K562 (cell line): ENCODE results near the gene PHF20. TPM values are rescaled to one million over a fixed set of nuclear protein-coding genes. Genes with fewer than 3 reads are reported as not detected.

Source experiments
- ATAC-seq: fragments of 200-7000 bp; cut with Tn5 transposase; 3 replicates; pipeline ENCODE4 v1.9.1; 2020; ENCODE audit warnings: moderate library complexity
- BruUV-seq: library from RNA; stranded (reverse); fragments of 400-500 nt; replicated peaks from 2 replicates; lab custom pipeline; 2021; lab: Mats Ljungman, UMichigan
- CTCF ChIA-PET: fragments of 300-600 bp; formaldehyde crosslinking; extraction: SDS; loops from one replicate; lab custom pipeline; 2021; ENCODE audit warnings: low intra/inter-chr PET ratio; lab: Yijun Ruan, JAX
- POLR2A ChIA-PET: fragments of 300-600, 350-650 bp; sonication (Branson Sonifier 250); formaldehyde crosslinking; extraction: SDS; loops from one replicate; lab custom pipeline; 2021; ENCODE audit warnings: antibody characterized with exemption, inconsistent platforms; lab: Yijun Ruan, JAX
- DNase-seq, 4 experiments: peaks; one replicate each; pipeline versions ENCODE4 v3.0.0 to v3.0.0-alpha.2; 2011 to 2018; ENCODE audit warnings: low spot score in 3 of 4, mixed read lengths in 3 of 4; ENCODE audit errors: extremely low read depth in 1 of 4
- FAIRE-seq: peaks from 2 replicates; lab custom pipeline; 2011; peaks lifted over from hg19 to GRCh38; lab: Jason Lieb, UNC
- H2AFZ ChIP-seq: 2 replicates; pipeline ENCODE4 v1.6.0; 2011; ENCODE audit warnings: low read depth, low read length, control low read depth, inconsistent platforms
- H3K27ac ChIP-seq: fragments of 200-600 bp; 3 replicates; pipeline ENCODE4 v1.8.0; 2011; ENCODE audit warnings: low read depth, mild to moderate bottlenecking, control low read depth, inconsistent platforms, low read length, moderate library complexity, mixed read lengths; ENCODE audit errors: extremely low read depth
- H3K27me3 ChIP-seq, 2 experiments: fragments of 300-600 bp in 1 of 2; 2 replicates in 1 of 2; 3 replicates in 1 of 2; pipeline versions ENCODE4 v1.6.0 to v1.8.0; 2011; ENCODE audit warnings: inconsistent platforms in 2 of 2, low read length in 2 of 2, mild to moderate bottlenecking in 1 of 2, mixed read lengths in 1 of 2, moderate library complexity in 1 of 2; ENCODE audit not compliant: control insufficient read depth in 2 of 2, insufficient read depth in 2 of 2
- H3K36me3 ChIP-seq: fragments of 300-600 bp; 3 replicates; pipeline ENCODE4 v1.8.0; 2011; ENCODE audit warnings: mild to moderate bottlenecking, low read length, inconsistent platforms; ENCODE audit not compliant: control insufficient read depth, insufficient read depth
- H3K4me1 ChIP-seq, 2 experiments: fragments of 200-600 bp in 1 of 2; replicated peaks in 1 of 2; 2 replicates in 1 of 2; 3 replicates in 1 of 2; pipeline versions ENCODE4 v1.5.1 to v1.8.0; 2011; ENCODE audit warnings: inconsistent platforms in 2 of 2, low read length in 2 of 2, mild to moderate bottlenecking in 1 of 2, mixed read lengths in 1 of 2, moderate library complexity in 1 of 2; ENCODE audit not compliant: control insufficient read depth in 2 of 2, insufficient read depth in 2 of 2
- H3K4me2 ChIP-seq: 2 replicates; pipeline ENCODE4 v1.6.1; 2011; ENCODE audit warnings: low read length, control low read depth, inconsistent platforms, mixed read lengths; ENCODE audit not compliant: insufficient read depth
- H3K4me3 ChIP-seq: fragments of 200-600 bp; sonication (generic), shearing (Covaris generic); 2 replicates; pipeline ENCODE4 v1.5.1; 2016; ENCODE audit warnings: control low read depth, inconsistent platforms
- H3K79me2 ChIP-seq: fragments of 200-600 bp; 3 replicates; pipeline ENCODE4 v1.8.0; 2011; ENCODE audit warnings: low read length, inconsistent platforms; ENCODE audit not compliant: control insufficient read depth, insufficient read depth
- H3K9ac ChIP-seq, 2 experiments: 2 replicates each; pipeline versions ENCODE4 v1.6.0 to v1.6.1; 2011; ENCODE audit warnings: low read depth in 2 of 2, low read length in 2 of 2, control low read depth in 1 of 2, inconsistent platforms in 1 of 2, mild to moderate bottlenecking in 1 of 2, mixed read lengths in 1 of 2; ENCODE audit not compliant: insufficient read depth in 1 of 2
- H3K9me1 ChIP-seq: one replicate; pipeline ENCODE4 v1.6.0; 2011; ENCODE audit warnings: inconsistent platforms, mild to moderate bottlenecking, low read length, moderate library complexity; ENCODE audit not compliant: control insufficient read depth, insufficient read depth
- H3K9me3 ChIP-seq: replicated peaks from 2 replicates; pipeline ENCODE4 v1.5.1; 2011; ENCODE audit warnings: low read depth, low read length, inconsistent platforms; ENCODE audit not compliant: control insufficient read depth, insufficient read depth
- H4K20me1 ChIP-seq: replicated peaks from 2 replicates; pipeline ENCODE4 v1.6.1; 2011; ENCODE audit warnings: low read length, inconsistent platforms, mixed read lengths; ENCODE audit not compliant: control insufficient read depth, insufficient read depth
- GTF2A2 ChIP-seq: IDR thresholded peaks from 2 replicates; pipeline ENCODE4 v1.6.1; 2016; ENCODE audit warnings: mild to moderate bottlenecking, missing genetic modification characterization, missing compliant biosample characterization
- JUND ChIP-seq, 2 experiments: IDR thresholded peaks; 2 replicates in 1 of 2; 3 replicates in 1 of 2; pipeline ENCODE4 v1.6.1; 2011; ENCODE audit warnings: borderline replicate concordance in 2 of 2, low read depth in 2 of 2, low read length in 2 of 2, improper control_type of control experiment in 1 of 2, missing biosample characterization in 1 of 2, missing genetic modification characterization in 1 of 2, missing genetic modification reagents in 1 of 2
- KLF6 ChIP-seq: fragments of 250-450 bp; sonication (Bioruptor Pico); IDR thresholded peaks from 2 replicates; pipeline ENCODE4 v1.4.0; 2020; ENCODE audit warnings: mild to moderate bottlenecking, moderate library complexity, borderline replicate concordance
- RUNX1 ChIP-seq: sonication (generic); IDR thresholded peaks from 2 replicates; pipeline ENCODE4 v1.6.1; 2016; ENCODE audit warnings: antibody characterized with exemption, low read depth
- ZNF217 ChIP-seq: sonication (generic); formaldehyde crosslinking; IDR thresholded peaks from 2 replicates; pipeline ENCODE4 v1.8.0; 2022; ENCODE audit warnings: mild to moderate bottlenecking, missing genetic modification reagents
- ZSCAN32 ChIP-seq: fragments of 450-650 bp; formaldehyde crosslinking; IDR thresholded peaks from 2 replicates; pipeline ENCODE4 v1.4.0; 2020; ENCODE audit warnings: mild to moderate bottlenecking, moderate library complexity
- WGBS: fragments of 100-300 bp; shearing (Covaris generic); methylation state at CpG from one replicate; pipeline ENCODE4 v1.1.6; 2016; ENCODE audit warnings: low coverage, mixed read lengths; ENCODE audit not compliant: insufficient coverage; ENCODE audit errors: missing lambda C conversion rate; 5-methylcytosine and 5-hydroxymethylcytosine counted together
- in situ Hi-C: fragments of 300-500 bp; cut with MboI; formaldehyde crosslinking; loops from 4 replicates; pipeline ENCODE4 v1.15.0; 2018; ENCODE audit warnings: inconsistent platforms, mixed read lengths
- intact Hi-C: fragments of 100-400 bp; cut with micrococcal nuclease; formaldehyde crosslinking; loops from 2 replicates; pipeline ENCODE4 v1.14.2; 2022
- polyA plus RNA-seq, 8 experiments: library from polyadenylated mRNA; depleted of rRNA in 4 of 8; stranded (reverse) in 5 of 8; unstranded in 3 of 8; fragments of >200 nt; fragmentation: Nextera tagmentation in 2 of 8; fragmentation: Illumina TruSeq in 1 of 8; extraction: Ambion mirVana in 2 of 8; extraction: Trizol in 1 of 8; gene quantifications; 2 replicates each; pipeline versions ENCODE4 v1.2.1 to v1.2.3, GENCODE V29; 2011 to 2014; ENCODE audit warnings: inconsistent platforms in 1 of 8, missing spikeins in 1 of 8
- total RNA-seq, 7 experiments: library from RNA; depleted of rRNA in 6 of 7; stranded (reverse); fragments of >200 nt in 6 of 7; fragmentation: Illumina TruSeq in 2 of 7; extraction: Trizol in 2 of 7; gene quantifications; 2 replicates each; pipeline versions ENCODE4 v1.2.1 to v1.2.3, GENCODE V29; 2011 to 2021; ENCODE audit warnings: low replicate concordance in 1 of 7
- TF ChIP-seq, protein P1 (sequence below): sonication (generic); formaldehyde crosslinking; IDR thresholded peaks from 2 replicates; pipeline ENCODE4 v1.8.1; 2023; ENCODE audit warnings: mild to moderate bottlenecking, missing genetic modification reagents
- TF ChIP-seq, protein P2 (sequence below): fragments of 250-450 bp; sonication (Bioruptor Pico); IDR thresholded peaks from 2 replicates; pipeline ENCODE4 v1.5.0; 2021; ENCODE audit warnings: mild to moderate bottlenecking, borderline replicate concordance
- TF ChIP-seq, protein P3 (sequence below): fragments of 250-450 bp; sonication (Bioruptor Pico); IDR thresholded peaks from 2 replicates; pipeline ENCODE4 v1.6.1; 2021; ENCODE audit warnings: mild to moderate bottlenecking

Gene PHF20
- total and polyA plus RNA-seq, 9 of the 15 experiments (the other 6 are each of a cell fraction or from before 2014, with no cell fraction given), result 49.9 to 196 (median 70.7) TPM

DNA sequence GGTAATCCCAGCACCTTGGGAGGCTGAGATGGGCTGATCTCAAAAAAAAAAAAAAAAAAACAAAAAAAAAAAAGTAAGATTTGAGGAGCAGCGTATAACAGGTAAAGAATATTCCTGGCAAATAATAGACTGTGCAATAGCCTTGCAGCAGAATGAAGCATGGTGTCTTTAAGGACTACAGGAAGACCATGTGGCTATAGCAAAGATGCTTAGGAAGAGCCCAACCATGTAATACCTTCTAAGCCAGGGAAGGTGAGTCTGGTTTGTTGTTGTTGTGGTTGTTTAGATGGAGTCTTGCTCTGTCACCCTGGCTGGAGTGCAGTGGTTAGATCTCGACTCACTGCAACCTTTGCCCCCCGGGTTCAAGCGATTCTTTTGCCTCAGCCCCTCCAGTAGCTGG is 15.4 kb upstream of the PHF20 start:
- no peaks in the 10 kb centered on the region for H3K79me2 ChIP-seq
- no peak overlapping the region for H3K4me2 ChIP-seq
- no peaks in the 10 kb centered on the region for H3K36me3 ChIP-seq
- no peak overlapping the region for H3K27ac ChIP-seq
- in situ Hi-C loops (no loop called here), intact Hi-C loops (no loop called here)
- 37% methylated on average over 4 of the region's 4 CpGs for WGBS
- no peaks in the 10 kb centered on the region for H3K9me3 ChIP-seq
- H3K9me1 ChIP-seq, result no peaks in the 10 kb centered on the region
- ChIA-PET POLR2A (interaction anchor here (5.4 kb wide), 1 partner anchor 13 kb away, joined by 46 read pairs; the partner anchor contains the start of gene RBM39), CTCF (no interaction called here)
- no peak for ATAC-seq
- no peak overlapping the region for H3K9ac ChIP-seq
- H3K27me3 ChIP-seq, result no peaks in the 10 kb centered on the region
- H3K4me3 ChIP-seq, result no peak overlapping the region
- no peaks in the 10 kb centered on the region for H4K20me1 ChIP-seq
- H2AFZ ChIP-seq, result 0 out of 2 replicates have a peak overlapping the region, but pooled peaks have one; percentile 49
- TF ChIP-seq, protein P1, sequence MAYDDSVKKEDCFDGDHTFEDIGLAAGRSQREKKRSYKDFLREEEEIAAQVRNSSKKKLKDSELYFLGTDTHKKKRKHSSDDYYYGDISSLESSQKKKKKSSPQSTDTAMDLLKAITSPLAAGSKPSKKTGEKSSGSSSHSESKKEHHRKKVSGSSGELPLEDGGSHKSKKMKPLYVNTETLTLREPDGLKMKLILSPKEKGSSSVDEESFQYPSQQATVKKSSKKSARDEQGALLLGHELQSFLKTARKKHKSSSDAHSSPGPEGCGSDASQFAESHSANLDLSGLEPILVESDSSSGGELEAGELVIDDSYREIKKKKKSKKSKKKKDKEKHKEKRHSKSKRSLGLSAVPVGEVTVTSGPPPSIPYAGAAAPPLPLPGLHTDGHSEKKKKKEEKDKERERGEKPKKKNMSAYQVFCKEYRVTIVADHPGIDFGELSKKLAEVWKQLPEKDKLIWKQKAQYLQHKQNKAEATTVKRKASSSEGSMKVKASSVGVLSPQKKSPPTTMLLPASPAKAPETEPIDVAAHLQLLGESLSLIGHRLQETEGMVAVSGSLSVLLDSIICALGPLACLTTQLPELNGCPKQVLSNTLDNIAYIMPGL (CRISPR knock-in tag), result no peak
- TF ChIP-seq, protein P2, sequence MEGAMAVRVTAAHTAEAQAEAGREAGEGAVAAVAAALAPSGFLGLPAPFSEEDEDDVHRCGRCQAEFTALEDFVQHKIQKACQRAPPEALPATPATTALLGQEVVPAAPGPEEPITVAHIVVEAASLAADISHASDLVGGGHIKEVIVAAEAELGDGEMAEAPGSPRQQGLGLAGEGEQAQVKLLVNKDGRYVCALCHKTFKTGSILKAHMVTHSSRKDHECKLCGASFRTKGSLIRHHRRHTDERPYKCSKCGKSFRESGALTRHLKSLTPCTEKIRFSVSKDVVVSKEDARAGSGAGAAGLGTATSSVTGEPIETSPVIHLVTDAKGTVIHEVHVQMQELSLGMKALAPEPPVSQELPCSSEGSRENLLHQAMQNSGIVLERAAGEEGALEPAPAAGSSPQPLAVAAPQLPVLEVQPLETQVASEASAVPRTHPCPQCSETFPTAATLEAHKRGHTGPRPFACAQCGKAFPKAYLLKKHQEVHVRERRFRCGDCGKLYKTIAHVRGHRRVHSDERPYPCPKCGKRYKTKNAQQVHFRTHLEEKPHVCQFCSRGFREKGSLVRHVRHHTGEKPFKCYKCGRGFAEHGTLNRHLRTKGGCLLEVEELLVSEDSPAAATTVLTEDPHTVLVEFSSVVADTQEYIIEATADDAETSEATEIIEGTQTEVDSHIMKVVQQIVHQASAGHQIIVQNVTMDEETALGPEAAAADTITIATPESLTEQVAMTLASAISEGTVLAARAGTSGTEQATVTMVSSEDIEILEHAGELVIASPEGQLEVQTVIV, result no peak
- TF ChIP-seq, protein P3, sequence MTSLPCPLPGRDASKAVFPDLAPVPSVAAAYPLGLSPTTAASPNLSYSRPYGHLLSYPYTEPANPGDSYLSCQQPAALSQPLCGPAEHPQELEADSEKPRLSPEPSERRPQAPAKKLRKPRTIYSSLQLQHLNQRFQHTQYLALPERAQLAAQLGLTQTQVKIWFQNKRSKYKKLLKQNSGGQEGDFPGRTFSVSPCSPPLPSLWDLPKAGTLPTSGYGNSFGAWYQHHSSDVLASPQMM, result no peak
- TF ChIP-seq KLF6 (CRISPR knock-in tag) (no peak), GTF2A2 (no peak), JUND (IDR thresholded peaks at IDR 0.05; ENCODE audit: borderline replicate concordance, low read depth, low read length) (no peak), JUND (tag; IDR thresholded peaks at IDR 0.05; ENCODE audit: borderline replicate concordance, low read depth, low read length) (no peak), ZNF217 (CRISPR knock-in tag) (no peak), ZSCAN32 (CRISPR knock-in tag) (no peak), RUNX1 (no peak)
- H3K4me1 ChIP-seq, result peaks cover 0 to 4% of the 10 kb centered on the region in 2 experiments; a peak in 2 of 5 replicates
- no TSS peak for BruUV-seq
- no peak for FAIRE-seq
- DNase-seq, result no peak
